Gastrocnemius medialis (tissue), 4 donors: ENCODE data around the gene SSPN.

ENCODE experiments used
- CTCF ChIP-seq, 5 experiments: fragments of 450-650 bp in 3 of 5; fragments of 200-600 bp in 2 of 5; sonication (generic) in 2 of 5; IDR thresholded peaks in 4 of 5; conservative IDR thresholded peaks in 1 of 5; 1 replicate in 4 of 5; 2 replicates in 1 of 5; pipeline ENCODE4 v1.5.1; 2016 to 2019; ENCODE audit warnings: antibody characterized with exemption in 5 of 5, mild to moderate bottlenecking in 3 of 5, moderate library complexity in 3 of 5
- POLR2A ChIP-seq, 2 donors: fragments of 450-650 bp; IDR thresholded peaks; one replicate each; pipeline ENCODE4 v1.6.1; 2017; ENCODE audit warnings: antibody characterized with exemption in 2 of 2, mild to moderate bottlenecking in 2 of 2, moderate library complexity in 2 of 2

- TF ChIP-seq CTCF (IDR thresholded peaks at IDR 0.05 in 4 of 5, conservative IDR thresholded peaks at IDR 0.05 in 1 of 5) = no peak
- no peak for TF ChIP-seq POLR2A (IDR thresholded peaks at IDR 0.05)
Observed at GRCh38 chr12:26182377-26182776, 13.0 kb upstream of the SSPN start.
